NCI-H345 treated with DMSO at 0.1 percent for 48 hours (cell line): ENCODE results near the gene ZFHX3.
A peak's percentile ranks its signal among the peaks of the same experiment; 100 is the strongest.

Experiments
- DNase-seq: peaks from one replicate; lab custom pipeline; 2025; ENCODE audit not compliant: unreplicated experiment; lab: John Stamatoyannopoulos, UW

Gene ZFHX3

DNA sequence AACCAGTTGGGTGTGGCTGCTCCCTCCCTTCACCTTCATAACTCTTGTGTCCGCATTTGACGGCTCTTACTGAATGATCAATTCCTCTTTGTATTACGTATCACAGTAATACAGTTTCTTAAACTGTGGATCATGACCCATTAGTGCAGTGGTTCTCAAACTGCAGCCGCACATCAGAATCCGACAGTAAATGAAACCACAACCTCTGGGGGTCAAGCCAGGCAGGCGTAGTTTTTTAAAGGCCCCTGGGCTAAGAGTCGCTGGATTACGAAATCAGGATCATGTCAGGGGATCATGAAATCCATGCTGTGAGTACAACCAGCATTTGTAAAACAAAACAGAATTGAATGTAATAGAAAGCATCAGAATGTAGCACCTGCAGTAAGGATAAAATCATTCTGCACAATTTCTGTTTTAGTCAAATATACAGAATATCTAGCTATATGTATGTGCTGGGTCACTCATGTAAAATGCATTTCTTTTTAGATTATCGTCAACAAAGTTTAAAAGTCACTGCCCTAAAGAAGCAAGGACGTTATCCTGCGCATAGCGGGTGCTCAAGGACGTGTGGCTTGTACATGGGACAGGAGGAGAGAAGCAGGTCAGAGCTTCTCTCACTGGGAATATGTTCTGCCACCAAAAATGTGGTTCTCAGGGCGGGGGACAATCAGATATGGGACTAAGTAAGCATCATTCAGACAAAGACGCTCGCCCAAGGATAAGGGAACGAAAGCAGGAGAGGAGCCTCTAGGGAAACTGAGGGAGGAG, 113.1 kb downstream of the ZFHX3 start:
- DNase-seq: no peak

DNA sequence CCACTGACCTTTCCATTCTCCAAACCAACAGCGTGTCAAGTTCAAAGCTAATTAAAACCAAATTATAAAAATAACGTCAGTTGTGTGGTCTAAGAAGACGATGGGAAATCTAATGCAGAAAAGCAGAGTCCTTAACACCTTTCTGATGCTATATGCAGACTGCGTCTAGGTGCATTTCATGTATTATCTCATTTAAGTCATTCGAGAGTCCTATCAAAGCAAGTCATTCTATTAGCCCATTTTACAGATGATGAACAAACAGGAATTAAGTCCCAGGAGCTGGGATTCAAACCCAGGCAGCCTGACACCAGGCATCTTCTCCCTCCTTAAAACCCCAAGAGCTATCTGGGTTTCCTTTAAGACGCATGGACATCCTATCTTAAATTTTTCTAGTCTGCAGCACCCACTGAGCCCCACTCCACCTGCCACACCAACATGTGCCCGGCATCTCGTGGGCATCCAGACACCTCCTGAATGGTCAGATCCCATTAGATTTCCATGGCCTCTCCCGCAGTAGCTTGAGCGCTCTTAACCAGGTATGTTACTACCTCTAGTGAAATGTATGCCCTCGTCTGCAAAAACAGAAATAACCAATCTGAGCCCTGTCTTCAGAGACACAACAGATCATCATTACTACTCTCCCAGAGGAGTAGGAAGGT, 115.1 kb downstream of the ZFHX3 start:
- DNase-seq: no peak

DNA sequence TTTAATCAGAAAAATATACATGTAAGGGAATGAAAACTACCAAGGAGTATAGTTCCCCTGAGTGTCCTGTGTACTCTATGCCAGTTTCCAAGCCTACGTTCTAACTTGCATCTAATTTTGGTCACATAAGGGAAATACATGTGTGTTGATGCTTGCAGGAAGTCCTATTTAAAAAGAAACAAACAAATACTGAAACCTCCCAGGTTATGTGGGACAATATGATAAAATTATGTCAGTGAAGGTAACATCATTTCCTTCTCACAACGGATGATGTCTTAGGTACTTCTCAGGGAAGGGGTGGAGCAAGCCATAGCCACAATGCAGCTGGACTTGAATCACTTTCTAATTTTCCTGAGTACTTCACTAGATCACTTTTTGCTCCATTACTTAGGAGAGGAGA, 115.9 kb downstream of the ZFHX3 start:
- DNase-seq: no peak

DNA sequence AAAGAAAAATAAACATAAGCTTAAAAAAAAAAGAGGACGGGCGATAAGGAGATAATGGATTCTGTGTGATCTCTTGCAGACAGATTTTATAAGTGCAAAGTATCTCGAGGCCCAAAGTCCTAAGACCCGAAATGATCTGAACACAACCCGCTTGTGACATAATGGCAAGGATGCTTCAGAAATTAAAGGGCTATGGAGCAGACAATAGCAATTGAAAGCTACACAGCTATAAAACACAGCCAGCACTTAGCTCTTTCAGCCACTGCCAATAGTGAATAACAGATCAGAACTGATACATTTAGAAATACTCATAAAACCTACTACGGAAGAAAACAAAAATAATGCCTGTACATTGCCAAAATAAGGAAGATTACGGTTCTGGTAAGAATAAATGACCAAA, 117.5 kb downstream of the ZFHX3 start:
- no peak for DNase-seq

DNA sequence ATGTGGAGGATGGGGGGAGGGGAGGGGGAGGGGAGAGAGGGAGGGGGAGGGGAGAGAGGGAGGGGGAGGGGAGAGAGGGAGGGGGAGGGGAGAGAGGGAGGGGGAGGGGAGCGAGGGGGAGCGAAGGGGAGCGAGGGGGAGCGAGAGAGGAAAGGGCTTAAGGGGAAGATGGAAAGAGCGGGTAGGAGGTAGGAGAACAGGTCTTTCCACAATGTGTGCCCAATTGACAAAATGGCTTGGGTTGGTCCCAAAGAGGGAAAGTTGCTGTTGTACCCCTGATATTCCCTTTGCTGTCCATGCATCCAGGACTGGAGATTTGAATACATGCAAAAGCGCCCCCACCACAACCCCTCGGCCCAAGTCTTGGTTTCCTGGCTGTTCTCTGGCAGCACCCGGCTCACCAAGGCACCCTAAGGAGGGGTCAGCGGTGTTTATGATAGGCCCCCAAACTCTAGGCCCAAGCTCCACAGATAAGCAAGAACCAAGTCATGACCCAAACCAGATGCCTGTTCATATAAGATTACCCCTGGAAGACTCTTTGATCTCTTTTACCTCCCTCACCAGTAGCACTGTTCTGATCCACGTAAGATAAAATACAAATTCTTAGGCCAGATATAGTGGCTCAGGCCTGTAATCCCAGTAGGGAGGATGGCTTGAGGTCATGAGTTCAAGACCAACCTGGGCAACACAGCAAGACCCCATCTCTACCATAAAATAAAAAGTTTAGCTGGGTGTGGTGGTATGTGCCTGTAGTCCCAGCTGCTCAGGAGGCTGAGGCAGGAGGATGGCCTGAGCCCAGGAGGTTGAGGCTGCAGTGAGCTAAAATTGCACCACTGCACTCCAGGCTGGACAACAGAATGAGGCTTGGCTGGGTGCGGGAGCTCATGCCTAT, 119.6 kb downstream of the ZFHX3 start:
- no peak for DNase-seq

DNA sequence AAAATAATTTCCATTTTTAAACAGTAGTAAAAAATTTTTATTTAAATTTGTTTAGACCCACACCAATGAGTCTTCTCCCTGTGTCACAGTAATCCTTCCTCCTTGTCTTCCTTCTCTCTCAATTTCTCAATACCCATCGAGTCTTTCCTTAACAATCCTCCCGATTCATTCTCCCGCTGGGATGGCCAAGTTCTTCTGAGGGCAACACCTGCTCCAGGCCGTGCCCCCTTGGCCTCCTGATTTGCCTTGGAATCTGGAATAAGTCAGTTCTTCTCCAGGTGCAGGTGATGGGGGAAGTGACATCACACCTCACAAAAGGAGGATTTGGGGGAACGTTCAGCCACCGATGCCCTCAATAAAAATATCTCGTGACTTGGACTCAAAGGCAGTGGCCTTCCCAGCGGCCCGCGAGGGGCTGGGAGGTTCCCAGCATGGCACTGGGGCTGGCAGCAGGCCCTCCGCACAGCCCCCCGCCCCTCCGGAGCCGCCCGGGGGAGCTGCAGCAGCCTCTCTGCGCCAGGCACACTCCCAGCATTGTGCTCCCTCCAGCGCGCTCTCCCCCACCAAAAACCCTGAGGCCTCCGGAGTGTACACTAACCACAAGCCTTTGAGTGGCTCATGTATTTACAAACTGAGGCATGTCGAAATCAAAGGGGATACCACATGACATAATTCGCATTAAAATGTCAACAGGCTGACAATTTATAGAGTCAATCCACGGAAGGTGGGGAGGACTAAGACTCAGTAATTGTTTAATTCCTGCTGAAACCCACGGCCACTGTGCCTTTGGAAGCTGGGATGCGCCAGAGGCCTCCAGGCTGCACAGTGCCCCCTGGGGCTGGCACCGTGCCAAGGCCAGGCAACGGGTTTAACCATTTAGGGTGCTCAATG, 120.5 kb downstream of the ZFHX3 start:
- DNase-seq: peak; percentile 72

DNA sequence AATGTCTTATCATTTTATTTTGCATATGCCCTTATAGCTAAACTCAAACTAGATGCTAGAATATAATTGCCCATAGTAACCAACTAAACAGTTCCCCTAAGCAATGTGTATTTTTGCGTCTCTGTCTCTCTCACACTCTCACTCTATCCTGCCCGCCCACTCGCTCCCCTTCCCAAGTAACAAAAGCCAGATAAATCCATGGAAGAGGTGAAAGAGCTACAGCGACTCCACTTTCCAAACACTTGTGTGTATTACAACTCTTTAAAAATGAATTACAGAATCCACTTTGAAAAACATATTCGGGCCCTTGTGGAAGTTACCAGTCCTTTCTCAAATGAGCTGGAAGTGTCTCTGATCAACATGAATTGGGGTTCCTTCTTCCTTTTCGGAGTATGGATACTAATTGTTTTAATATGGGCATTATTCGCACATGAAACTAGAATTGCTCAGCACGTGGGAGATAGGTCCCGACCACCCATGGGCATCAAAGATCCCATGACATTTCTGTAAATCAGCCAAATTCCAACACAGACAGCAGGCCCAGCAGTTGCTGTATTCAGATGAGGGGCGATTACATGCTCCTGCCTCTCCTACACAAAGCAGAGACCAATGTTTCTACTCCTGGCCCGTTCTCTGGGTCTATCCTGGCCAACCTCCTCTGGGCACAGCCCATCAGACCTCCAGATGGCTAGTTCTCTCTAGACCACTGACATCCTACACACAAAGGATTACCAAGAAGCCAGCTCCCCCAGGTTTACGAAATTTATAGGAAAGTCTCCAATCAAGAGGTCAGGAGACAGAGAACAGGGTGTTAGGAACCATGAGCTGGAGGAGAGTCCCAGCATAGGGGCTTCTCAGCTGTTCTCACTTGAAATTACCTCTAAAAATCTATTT, 121.5 kb downstream of the ZFHX3 start:
- no peak for DNase-seq

DNA sequence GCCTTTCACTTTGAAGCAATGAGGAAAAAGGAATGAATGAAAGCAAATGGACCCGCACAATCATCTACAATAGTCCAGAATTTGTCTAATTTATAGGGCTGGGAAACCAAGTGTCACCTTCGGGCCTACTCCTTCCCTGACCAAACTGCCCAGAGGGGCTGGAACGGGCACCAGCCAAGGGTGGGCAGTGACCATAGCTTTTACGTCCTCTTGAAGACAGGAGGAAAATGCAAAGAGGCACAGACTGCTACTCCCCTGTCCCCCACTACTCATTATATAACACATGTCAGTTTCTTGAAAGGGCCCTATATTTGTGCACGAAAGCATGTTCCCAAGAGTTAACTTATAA, 122.3 kb downstream of the ZFHX3 start:
- DNase-seq: no peak

DNA sequence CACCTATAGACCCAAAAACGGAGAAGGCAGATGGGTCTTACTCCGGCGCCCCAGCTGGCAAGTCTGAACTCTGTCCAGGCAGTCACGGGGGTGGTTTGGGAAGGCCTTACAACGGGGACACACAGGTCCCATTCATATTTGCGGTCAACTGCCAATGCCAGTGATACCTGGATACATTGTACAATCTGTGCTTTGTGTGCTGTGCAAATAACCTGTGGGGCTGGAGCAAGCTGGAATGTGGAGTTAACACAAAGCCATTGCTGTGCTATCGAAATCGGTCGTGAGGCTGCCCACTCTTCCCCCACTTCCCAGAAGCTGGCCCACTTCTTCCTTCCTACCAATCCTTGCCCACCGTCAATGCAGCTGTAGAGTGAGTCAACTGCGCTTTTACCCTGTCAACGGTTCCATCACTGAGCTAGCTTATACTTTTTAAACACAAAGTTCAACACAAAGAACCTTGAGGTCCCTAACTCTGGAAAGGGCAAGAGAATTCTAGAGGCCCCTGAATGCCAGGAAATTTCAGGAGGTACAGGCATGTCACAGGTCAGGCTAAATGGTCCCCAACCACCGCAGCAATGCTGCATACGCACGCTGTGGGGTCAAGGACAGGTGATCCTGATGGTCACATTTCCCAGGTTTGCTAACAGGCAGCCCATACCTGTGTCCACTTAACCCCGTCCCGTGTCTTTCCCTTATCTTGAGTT, 122.8 kb downstream of the ZFHX3 start:
- no peak for DNase-seq

DNA sequence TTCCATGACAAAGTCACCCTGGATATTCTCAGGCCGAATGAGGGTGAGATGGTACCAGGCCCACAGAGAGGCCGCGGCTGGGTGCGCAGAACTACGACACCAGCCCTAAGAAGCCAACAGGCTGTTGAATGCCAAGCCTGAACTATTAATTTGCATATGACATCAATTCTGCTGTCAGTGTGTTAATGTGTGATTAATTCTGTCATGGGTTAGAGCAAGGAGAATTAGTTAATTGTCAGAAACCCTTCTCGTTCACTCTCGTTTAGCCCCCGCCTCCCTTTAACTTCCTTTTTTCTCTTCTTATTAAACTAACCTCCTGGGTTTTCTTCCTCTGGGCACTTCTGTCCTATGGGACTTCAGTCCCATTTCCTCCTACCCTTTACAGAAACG, 123.4 kb downstream of the ZFHX3 start:
- no peak for DNase-seq

DNA sequence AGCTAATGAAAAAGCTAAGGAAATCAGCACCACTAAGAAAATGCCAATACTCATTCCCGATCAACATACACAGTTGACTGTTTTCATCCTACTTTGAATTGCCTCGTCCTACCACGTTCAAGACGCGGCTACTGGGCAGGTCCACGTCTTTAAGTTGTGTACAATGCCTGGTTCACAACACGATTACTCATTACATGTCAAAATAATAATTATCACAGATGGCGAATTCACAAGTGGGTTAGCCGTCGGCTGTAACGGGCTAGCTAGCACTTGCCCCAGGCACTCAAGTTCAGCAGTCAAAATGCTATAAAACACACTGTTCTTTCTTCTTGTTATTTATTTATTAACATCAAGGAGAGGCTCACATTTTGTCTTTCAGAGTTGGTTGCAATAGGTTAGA, 124.2 kb downstream of the ZFHX3 start:
- no peak for DNase-seq

DNA sequence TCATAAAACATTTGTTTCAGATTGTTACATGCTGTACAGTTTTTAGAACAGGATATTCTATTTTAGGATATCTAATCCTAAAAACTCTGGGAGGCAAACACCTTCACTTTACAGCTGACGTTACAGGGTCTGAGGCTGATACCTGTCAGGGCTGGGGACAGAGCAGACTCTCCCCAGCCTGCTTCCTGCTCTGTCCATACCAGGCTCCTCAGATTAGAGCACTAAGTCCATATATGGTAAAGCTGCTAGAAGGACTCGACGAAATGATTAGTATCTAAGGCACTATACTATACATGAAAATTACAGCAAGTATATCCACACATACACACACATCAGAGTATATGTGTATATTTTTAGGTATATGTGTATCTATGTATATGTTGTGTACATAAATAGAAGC, 125.2 kb downstream of the ZFHX3 start:
- DNase-seq: no peak

DNA sequence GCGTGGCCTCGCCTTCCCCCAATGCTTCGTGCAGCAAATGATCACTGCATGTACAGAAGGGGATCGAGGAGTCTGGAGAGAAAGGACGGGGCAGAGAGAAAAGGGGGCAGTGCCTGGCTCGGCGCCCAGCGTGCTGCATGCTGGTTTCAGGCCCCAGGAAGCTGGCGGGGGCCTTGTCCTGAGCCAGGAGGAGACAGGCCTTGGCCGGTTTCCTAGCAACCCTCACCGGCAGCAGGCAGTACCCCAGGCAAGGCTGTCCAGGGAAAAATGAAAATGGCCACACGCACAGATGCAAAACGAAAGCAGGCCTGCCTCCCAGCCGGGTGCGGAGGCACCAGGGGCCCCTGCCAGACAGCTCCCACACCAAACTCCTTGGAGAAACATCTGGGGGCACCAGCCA, 126.3 kb downstream of the ZFHX3 start:
- peak; percentile 54 for DNase-seq

DNA sequence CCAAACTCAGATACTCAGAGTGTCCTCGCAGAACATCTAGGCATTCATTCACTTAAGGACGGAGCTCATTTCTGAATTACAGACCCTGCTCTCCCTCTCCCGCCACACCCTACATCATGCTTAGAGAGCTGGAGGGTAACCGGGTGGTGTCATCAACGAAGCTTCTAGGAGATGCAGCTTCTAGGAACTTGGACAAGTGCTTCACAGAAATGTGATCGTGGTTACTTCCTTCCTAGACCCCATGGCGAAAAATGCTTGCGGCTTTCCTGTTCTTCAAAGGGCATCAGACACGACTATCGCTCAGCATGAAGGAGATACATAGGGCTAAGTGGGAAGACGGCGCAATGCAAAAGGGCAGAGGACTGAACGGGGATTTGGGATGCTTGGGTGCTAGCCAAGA, 126.8 kb downstream of the ZFHX3 start:
- no peak for DNase-seq

DNA sequence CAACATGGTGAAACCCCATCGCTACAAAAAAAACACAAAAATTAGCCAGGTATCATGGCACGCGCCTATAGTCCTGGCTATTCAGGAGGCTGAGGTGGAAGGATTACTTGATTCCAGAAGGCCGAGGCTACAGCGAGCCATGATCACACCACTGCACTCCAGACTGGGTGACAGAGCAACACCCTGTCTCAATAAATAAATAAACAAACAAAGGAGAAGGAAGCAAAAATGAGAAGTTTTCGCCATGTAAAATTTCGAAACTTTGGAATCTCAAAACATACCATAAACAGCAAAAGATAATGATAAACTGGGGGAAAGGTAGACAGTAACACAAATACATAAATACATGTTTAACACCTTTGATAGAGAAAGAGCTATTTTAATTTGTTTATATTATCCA, 130.9 kb downstream of the ZFHX3 start:
- DNase-seq: no peak

DNA sequence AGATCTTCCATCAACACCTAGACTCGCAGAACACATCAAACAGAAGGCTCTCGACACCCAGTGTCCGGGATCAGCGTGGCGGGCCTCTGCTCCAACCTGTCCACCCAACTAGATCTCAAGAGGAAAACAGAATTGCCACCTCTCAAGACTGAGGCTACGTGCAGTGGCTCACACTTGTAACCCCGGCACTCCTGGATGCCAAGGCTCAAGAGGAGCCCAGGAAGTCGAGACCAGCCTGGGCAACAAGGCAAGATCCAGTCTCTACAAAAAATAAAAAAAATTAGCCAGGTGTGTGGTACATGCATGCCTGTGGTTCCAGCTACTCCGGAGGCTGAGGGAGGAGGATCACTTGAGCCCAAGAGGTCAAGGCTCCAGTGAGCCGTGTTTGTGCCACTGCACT, 132.6 kb downstream of the ZFHX3 start:
- DNase-seq: no peak

DNA sequence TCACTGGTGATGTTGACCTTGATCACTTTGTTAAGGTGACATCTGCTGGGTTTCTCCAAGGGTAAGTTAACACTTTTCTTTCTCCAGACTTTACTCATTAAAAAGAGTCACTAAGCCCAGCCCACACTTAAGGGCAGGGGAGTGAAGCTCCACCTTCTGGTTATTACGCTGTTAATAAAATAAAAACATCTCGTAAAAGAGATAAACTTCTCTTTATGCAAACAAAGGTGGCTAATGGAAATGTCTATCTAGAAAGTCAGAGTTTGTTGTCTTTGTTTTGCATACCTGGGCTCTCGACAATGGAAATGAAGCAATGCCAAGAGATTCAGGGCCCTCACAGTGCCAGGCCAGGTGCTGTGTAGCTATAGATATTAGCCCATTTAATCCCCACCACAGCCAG, 134.4 kb downstream of the ZFHX3 start:
- no peak for DNase-seq

DNA sequence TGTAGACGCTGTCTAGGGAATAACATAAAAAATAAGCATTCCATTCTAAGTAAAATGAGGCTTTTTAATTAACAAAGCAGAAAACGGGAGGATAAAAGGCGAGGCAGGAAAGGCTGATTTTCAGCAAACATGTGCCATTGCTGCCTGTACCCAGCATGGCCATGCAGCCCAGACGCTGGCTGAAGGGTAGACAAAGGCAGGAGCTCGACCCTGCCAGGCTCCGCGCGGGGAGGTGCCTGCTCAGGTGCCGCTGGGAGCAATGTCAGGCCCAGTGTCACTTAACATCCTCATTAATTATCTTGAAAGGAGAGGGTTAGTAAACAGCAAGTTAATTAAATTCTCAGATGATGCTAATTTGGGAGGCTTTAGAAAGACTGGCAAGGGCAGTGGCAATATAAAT, 136.0 kb downstream of the ZFHX3 start:
- no peak for DNase-seq

DNA sequence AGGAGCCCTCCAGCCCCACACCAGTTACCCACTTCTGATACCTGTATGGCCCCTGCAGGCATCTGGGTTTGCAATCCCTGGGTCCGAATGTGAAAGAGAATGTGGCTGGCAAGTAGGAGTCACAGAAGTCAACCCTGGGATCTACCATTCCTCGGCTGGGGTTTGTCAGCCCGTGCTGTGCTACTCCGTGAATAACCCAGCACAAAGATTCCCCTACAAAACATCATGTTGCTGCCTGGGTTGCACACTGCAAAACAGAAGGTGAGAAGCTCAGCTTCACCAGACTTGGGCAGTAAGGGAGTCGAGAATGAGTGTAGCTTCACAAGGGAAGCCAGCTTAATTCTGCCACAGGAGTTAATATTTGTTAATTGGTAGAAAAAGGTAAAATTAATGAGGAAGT, 137.1 kb downstream of the ZFHX3 start:
- no peak for DNase-seq
